Breast epithelium (tissue), 3 donors: Measurements from ENCODE around the gene VKORC1L1.

ENCODE experiments used
- CTCF ChIP-seq, 3 donors: fragments of 450-650 bp; IDR thresholded peaks; one replicate each; pipeline ENCODE4 v1.5.1; 2016 to 2017; ENCODE audit warnings: antibody characterized with exemption in 3 of 3, mild to moderate bottlenecking in 3 of 3, moderate library complexity in 3 of 3
- POLR2A ChIP-seq: fragments of 450-650 bp; IDR thresholded peaks from one replicate; pipeline ENCODE4 v1.6.1; 2016; ENCODE audit warnings: antibody characterized with exemption, mild to moderate bottlenecking, moderate library complexity
- POLR2AphosphoS5 ChIP-seq, 3 donors: sonication (generic); formaldehyde crosslinking; IDR thresholded peaks; one replicate each; pipeline ENCODE4 v1.6.1; 2017; ENCODE audit warnings: antibody characterized with exemption in 3 of 3

- TF ChIP-seq CTCF (IDR thresholded peaks at IDR 0.05) (peak in 1 of 3 donors; percentile 11), POLR2A (no peak), POLR2AphosphoS5 (IDR thresholded peaks at IDR 0.05) (peak; percentile 70 to 80 (median 75))
Measured at GRCh38 chr7:65981965-65982792, 109.3 kb downstream of the VKORC1L1 start, which contains the start of gene GUSB.
